Cortex of kidney (tissue), 1 donor: ENCODE data around the gene FXYD3.
A peak's percentile ranks its signal among the peaks of the same experiment; 100 is the strongest.
"Not testable (repeated sequence)": the region's sequence is repeated elsewhere in the genome, so short reads cannot be mapped to it uniquely, and the experiment has no call there.

Source experiments
- DNase-seq: peaks from one replicate; lab custom pipeline; 2025; lab: John Stamatoyannopoulos, UW

The FXYD3 gene

DNA sequence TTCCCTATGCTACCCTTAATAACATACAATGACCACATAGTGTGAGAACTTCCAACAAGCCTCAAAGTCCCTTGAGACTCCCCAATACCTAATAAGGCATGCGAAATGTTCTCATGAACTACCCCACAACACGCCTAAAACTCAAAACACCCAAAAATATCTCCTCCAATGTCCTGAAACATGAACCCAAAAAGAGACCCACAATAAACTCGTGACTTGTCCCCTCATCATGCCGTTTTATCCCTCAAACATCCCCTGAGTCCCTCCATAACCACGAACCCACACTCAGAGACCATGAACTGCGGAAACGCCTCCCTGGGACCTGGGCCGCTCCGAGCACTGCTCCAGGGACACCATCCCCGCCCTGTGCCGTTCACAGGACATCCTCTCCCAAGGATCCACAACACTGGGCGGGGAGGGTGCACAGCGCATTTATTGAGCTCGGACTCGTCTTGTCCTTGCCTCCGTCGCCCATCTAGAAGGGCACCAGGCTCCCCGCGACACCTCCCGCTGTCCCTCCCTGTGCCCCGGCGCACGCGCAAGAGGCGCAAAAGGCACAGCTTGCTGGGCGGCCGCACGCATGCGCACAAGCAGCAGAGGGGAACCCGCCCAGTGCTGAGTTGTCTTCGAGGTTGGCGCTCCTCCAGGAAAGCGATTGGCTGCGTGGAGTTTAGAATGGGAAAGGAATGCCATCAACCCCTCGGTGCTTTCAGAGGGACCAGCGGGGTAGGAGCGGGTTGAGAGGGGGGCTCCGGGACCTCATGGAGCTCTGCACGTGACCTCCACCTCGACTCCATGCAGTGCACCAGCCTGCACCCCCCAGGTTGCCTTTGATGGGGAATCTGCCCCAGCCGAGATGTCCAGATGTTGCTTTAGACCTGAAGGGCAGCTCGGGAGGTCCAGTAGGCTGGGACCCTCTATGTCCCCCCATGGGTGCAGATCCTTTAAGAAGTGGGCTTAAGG, 8.8 kb downstream of the FXYD3 start:
- peak; percentile 17 for DNase-seq

DNA sequence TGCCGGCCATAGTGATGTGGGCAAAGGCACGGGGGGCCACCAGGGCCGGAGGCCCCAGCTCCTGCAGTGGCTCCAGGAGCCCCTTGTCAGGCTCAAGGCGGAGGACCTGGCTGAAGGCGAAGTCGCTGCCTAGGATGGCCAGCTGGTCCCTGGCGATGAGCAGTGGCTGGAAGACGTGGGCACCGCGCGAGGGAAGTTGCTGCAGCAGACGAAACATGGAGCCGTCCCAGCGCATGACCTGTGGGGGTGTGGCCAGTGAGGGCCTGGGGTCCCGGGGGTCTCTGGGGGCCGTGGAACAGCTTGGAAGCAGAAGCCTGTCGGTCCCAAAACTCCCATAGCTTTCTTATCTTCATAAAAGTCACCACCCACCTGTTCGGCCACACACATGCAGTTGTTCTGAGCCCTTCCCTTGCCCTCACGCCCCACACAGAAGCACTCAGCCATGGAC, 9.7 kb downstream of the FXYD3 start:
- DNase-seq, result no peak

DNA sequence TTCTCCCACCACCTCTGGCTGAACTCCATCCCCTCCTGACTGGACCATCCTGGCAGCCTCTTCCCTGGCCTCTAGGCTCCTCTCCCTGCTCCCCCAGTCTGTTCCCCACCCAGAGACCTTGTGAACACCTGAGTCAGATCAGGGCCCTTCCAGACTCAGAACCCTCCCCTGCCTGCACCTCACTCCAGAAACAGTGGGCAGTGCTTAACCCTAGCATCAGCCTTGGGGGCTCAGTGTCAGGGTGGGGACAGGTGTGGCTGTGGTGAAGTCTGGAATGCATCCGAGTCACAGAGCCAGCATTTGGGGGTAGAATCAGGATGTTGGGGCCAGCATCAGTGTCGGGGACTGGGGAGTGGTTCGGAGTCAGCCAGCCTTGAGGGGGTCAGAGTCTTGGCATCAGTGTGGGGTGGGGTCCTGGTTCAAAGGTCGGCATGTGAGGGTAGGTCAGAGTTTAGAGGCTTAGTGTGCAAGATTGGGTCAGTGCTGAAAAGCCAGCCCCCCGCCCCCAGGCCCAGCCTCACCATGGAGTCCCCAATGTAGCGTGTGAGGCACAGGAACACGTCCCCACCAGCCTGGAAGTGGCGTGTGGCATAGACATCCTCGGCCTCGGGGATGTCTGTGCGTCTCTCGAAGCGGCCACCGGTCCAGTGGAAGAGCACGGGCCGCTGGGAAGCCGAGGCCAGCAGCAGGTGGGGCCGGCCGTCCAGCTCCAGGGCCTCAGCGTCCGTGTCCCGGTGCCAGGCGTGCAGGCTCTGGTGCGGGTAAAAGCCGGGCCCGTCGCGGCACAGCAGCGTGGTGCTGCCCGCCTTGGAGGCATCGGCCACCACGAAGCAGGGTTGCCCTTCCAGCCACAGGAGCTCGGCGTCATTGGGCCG, 10.4 kb downstream of the FXYD3 start:
- DNase-seq, result no peak

DNA sequence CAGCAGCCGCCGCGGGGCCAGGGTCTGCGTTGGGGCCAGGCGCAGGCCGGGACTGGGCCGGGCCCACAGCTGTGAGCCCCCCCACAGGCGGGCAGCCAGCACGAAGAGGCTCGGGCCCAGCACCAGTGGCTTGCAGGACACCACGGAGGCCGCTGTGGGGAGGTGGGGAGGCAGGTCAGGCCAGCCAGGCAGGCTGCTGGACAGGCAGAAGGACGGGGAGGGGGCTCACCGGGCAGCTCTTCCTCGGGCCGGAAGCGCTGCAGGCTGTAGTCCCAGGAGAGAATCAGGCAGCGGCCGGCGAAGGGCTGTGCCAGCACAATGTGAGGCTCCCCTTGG, 11.0 kb downstream of the FXYD3 start:
- no peak for DNase-seq

- DNase-seq, result no peak
Measured at GRCh38 chr19:35127871-35128270, 12.2 kb downstream of the FXYD3 start.

GRCh38 chr19:35128398-35129057, 12.9 kb downstream of the FXYD3 start:
- DNase-seq, result no peak

GRCh38 chr19:35129724-35130274, 14.2 kb downstream of the FXYD3 start:
- not testable (repeated sequence) for DNase-seq

GRCh38 chr19:35130761-35131720, 15.4 kb downstream of the FXYD3 start:
- DNase-seq, result no peak

- DNase-seq, result no peak
Measured at GRCh38 chr19:35132254-35132653, 16.6 kb downstream of the FXYD3 start.

DNA sequence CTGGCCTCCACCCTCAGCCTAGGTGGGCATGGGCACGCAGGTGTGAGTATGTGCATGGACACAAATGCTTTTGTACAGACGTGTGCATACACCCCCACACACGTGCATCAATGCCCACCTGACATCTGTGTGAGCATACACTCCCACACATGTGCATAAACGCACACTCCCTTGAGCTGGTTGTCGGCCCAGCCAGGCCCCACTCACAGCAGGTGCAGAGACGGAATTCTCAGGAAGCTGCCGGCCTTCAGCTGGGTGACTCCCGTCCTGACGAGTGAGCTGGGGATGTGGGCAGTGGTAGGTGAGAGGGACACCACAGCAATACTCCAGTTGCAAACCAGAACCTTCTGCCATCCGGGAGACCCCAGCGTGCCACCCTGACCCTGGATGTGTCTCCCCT, 18.2 kb downstream of the FXYD3 start:
- DNase-seq, result no peak

GRCh38 chr19:35134601-35135242, 19.1 kb downstream of the FXYD3 start, which contains the start of gene LGI4:
LGI4 (minus strand) TSS chr19:35135059; CDS start chr19:35134680, 379 bp downstream.
- DNase-seq, result no peak

GRCh38 chr19:35135389-35135909, 19.8 kb downstream of the FXYD3 start:
- DNase-seq, result no peak

DNA sequence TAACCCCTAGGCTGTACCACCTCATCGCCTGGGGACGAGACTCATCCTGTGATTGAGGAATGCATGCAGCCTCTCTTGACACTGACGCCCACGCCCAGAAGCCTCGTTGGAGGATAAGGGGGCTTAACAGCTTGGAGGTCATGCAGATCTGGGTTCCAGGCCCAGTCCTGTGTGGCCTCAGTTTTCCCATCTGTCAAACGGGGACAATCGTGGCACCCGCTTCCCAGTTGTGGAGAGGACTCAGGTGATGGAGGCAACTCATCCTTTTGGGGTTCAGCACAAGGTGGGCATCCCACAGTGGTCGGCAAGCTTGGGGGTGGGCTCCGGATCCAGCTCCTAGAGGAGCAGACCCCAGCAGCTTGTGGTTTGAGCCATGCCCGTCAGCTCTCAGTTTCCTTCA, 20.6 kb downstream of the FXYD3 start:
- DNase-seq, result no peak

GRCh38 chr19:35136977-35137702, 21.5 kb downstream of the FXYD3 start:
- DNase-seq, result no peak

DNA sequence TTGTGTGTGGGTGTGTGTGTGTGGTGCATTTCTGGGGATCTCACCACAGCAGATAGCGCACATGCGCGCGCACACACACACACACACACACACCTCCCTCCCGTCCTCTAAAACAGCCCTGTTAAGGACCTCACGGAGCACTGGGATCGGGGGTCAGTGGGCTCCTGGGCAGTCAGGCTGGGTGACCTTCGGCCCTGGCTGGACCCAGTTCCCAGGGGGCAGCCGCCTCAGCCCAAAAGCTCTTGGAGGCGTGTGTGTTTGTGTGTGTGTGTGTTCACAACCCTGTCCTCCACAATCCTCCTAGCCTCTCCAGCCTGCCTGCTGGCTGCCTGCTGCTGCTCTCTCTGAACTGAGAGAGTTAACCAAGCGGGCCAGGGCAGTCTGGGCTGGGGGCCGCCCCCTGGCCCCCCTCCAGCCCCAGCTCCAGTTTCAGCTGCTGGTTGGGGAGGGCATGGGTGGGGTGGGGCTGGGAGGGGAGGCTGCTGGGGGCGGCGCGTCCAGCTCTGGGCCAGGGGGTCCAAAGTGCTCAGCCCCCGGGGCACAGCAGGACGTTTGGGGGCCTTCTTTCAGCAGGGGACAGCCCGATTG, 22.8 kb downstream of the FXYD3 start, which contains the start of gene FXYD1:
Gene FXYD1 (plus strand): TSS at position 520 of the 588 bp plus-strand sequence. CDS start 1,256 bp downstream, outside the sequence.
- no peak for DNase-seq

GRCh38 chr19:35140207-35140961, 24.8 kb downstream of the FXYD3 start:
- no peak for DNase-seq

- DNase-seq, result no peak
Measured at GRCh38 chr19:35140962-35141836, 25.6 kb downstream of the FXYD3 start.
